GM18498 (cell line): ENCODE data around the gene ESYT1.

Experiments used
- ATAC-seq: cut with Tn5 transposase; IDR thresholded peaks from one replicate; pipeline ENCODE4 v1.9.1; 2021; ENCODE audit warnings: mild to moderate bottlenecking, moderate library complexity; ENCODE audit not compliant: unreplicated experiment

The ESYT1 gene

DNA sequence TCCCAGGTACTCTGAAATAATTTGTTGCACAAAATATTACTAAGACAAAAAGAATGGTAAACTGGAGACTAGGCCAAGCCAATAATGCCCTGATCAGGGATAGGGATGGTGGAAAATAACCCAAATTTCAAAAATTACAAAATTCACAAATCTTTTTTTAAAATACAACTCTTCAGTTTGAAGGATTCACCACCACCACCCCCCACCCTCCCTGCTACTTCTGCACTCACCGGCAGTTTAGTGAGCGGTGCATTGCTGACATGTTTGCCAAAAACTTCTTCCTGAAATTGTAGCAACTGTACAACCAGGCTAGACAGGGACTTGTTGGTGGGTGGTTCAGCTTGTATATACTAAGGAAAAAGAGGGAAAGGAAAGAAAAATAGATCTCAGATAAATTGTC is 58.9 kb downstream of the ESYT1 start:
- ATAC-seq: no peak

DNA sequence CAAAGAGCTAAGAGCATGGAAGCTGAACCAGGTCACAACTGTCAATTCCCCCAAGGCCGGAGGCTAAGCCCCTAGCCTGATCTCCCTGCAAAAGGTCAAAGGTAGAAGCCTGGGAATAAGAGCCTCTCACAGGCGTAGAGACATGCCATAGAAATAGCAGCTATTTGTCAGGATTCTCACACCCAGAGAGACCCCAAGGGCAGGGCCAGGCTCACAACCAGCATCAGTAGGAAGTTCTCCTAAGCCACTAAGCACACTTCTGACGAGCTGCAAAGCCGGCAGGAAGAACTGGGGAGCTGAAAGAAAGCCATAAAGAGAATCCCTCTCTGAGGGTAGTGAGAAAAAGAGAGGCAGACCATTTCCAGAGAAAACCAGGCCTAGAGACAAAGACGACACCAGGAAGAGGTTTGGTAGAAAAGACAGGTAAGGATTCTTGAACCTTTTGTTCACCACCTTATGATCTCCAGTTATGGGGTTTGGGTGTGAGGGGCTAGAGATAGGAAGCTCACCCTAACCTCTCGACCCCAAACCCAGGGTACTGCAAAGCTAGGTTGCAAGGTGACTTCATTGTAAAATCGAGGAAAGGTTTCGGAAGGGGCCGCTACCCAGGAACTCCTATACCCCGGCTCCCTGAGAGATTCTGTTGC is 60.2 kb downstream of the ESYT1 start:
- no peak for ATAC-seq

DNA sequence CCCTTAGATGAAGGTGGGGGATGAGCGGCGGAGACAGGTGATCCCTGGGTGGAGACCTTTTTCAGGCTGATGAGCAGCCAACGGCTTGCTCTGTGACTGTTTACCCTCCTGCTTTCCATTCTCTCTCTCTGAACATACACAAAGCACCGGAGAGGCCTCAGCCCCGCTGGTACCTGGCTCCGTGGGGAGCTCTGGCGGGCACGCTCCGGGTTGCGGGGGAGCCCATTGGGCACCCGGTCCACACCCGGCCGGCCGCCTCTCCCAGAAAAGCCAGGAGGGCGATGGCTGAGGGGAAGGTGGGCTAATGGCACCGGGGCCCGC is 60.7 kb downstream of the ESYT1 start:
- no peak for ATAC-seq

DNA sequence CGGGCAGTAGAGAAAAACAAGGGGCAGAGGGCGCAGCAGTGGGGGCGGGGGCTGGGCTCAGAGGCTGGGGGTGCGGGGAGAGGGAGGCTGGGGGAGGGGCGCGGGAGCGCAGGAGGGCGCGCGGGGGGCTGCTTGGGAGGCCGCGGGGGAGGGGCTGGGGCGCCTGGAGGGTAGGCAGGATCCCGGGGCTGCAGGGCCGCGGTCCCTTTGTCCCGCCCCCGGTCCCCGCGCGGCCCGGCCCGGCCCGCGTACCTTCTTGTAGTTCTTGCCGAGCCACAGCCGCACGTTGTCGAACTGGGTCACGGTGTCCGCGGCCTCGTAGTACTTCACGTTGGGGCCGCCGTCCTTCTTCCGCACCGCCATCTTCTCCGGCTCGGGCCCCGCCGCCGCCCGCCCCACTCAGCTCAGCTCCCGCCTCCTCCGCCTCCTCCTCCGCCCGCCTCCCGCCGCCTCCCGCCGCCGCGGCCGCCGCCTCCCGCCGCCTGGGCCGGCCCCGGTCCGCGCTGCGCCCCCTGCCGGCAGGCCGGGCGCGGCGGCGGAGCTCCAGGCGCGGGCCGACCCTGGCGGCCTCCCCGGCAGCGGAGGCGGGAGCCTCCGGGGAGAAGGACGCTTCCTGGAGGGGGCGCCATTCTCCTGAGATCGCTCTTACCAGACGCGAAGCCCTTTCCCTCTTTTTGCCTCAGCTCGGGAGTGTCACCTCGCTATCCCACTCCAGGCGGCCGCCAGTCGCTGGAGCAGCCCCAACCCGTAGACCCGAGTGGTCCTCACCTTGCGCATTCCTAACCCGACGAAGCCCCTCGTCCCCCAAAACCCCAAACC is 61.2 kb downstream of the ESYT1 start, which contains the start of gene SMARCC2:
Gene SMARCC2, minus strand, starts transcription at position 385 of the 819 bp plus-strand sequence. Its CDS starts 22 bp downstream, at position 363.
- ATAC-seq: peak; percentile 77

DNA sequence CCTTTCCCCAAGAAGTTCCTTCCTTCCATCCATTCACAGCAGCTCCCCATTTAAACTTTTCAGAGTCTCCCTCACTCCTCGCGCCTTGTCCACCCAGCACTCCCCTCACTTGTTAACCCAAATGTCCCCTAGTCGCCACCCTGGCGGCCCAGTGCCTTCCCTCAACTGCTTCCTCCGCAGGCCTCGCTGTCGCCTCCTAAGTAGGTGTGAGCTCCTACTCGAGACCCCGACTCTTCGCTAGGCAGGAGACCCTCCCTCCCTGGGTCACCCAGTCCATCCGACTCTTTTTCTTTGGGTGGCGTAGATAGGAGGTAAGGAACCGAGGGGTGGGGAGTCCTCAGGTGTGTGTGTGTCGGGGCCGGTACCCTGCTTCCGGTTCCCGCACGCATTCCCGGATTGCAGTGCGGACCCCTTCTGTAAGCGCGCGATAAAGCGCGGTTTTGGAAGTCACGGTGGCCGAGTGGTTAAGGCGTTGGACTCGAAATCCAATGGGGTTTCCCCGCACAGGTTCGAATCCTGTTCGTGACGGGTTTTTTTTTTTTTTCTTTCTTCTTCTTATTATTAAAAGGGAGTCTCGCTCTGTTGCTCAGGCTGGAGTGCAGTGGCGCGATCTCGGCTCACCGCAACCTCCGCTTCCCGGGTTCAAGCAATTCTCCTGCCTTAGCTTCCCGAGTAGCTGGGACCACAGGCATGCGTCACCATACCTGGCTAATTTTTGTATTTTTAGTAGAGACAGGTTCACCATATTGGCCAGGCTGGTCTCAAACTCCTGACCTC is 62.0 kb downstream of the ESYT1 start:
- peak; percentile 31 for ATAC-seq

DNA sequence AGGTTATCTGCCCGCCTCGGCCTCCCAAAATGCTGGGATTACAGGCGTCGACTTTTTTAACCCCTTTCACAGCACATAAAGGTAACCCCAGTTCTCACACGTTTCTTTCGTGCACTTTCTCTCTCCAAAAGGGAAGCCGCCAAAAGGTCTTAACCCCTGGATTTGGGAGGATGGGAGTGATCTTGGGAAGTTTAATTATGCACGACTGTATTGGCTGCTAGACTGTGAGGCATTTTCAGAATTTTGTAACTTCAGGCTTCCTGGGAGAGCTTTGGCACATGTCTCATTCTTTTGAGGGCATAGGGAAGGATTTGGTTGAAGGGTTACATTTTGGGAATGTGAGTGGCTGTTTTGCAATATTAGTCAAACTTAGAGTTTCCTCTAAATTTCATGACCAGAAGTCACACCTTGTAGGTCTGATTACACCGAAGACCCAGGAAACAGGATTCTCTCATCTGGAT is 62.7 kb downstream of the ESYT1 start:
- ATAC-seq: no peak

DNA sequence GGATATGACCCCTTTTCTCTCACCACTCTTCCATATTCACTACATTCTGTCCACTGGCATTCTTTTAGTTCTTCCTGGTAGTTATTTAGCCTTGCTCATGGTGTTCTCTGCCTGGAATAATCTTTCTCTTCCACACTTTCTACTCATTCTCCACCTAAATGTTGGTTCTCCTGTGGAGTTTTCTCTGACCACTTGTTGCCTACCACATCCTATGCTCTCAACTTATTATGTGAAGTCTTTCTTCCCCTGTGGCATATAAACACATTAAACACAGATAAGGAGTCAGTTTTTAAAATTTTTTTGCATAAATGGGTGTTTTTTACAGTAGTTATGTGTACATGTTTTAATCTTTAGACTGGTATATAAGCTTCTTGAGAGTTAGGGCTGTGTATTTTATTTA is 64.5 kb downstream of the ESYT1 start:
- ATAC-seq: no peak

- no peak for ATAC-seq
Measured at GRCh38 chr12:56193025-56193578, 65.0 kb downstream of the ESYT1 start.
